Spleen (tissue), 11 donors: ENCODE results near the gene P3H2. TPM values are rescaled to one million over a fixed set of nuclear protein-coding genes. Genes with fewer than 3 reads are reported as not detected.

ENCODE experiments used
- DNase-seq: peaks from one replicate; pipeline ENCODE4 v3.0.0-alpha.2; 2020
- H3K27ac ChIP-seq, 8 donors: fragments of 200-600 bp; sonication (generic) in 7 of 8; 1 replicate in 4 of 8; 2 replicates in 4 of 8; pipeline versions ENCODE4 v1.5.0 to v1.8.0; 2016 to 2021; ENCODE audit warnings: inconsistent platforms in 4 of 8, mild to moderate bottlenecking in 4 of 8, moderate library complexity in 1 of 8
- H3K27me3 ChIP-seq, 7 donors: fragments of 200-600 bp; sonication (generic) in 6 of 7; replicated peaks in 1 of 7; 1 replicate in 4 of 7; 2 replicates in 3 of 7; pipeline versions ENCODE4 v1.5.0 to v1.8.0; 2016 to 2021; ENCODE audit warnings: inconsistent platforms in 3 of 7, mild to moderate bottlenecking in 1 of 7
- H3K36me3 ChIP-seq, 6 donors: fragments of 200-600 bp; sonication (generic) in 5 of 6; 1 replicate in 4 of 6; 2 replicates in 2 of 6; pipeline versions ENCODE4 v1.5.0 to v1.8.0; 2016 to 2021; ENCODE audit warnings: inconsistent platforms in 2 of 6
- H3K4me1 ChIP-seq, 6 donors: fragments of 200-600 bp; sonication (generic) in 5 of 6; 1 replicate in 3 of 6; 2 replicates in 3 of 6; pipeline versions ENCODE4 v1.5.0 to v1.8.0; 2016 to 2021; ENCODE audit warnings: inconsistent platforms in 3 of 6
- H3K4me3 ChIP-seq, 8 donors: fragments of 200-600 bp; sonication (generic) in 7 of 8; 1 replicate in 4 of 8; 2 replicates in 4 of 8; pipeline versions ENCODE4 v1.5.0 to v1.8.0; 2016 to 2021; ENCODE audit warnings: inconsistent platforms in 4 of 8, mild to moderate bottlenecking in 4 of 8, moderate library complexity in 2 of 8
- H3K9me3 ChIP-seq, 8 donors: fragments of 200-600 bp; sonication (generic) in 7 of 8; 1 replicate in 4 of 8; 2 replicates in 4 of 8; pipeline versions ENCODE4 v1.5.0 to v1.8.0; 2016 to 2021; ENCODE audit warnings: inconsistent platforms in 4 of 8
- POLR2A ChIP-seq, 3 donors: fragments of 450-650 bp; IDR thresholded peaks; one replicate each; pipeline ENCODE4 v1.5.1; 2017; ENCODE audit warnings: antibody characterized with exemption in 3 of 3, mild to moderate bottlenecking in 1 of 3
- POLR2AphosphoS5 ChIP-seq, 3 donors: sonication (generic); formaldehyde crosslinking; IDR thresholded peaks; one replicate each; pipeline ENCODE4 v1.5.1; 2017; ENCODE audit warnings: antibody characterized with exemption in 3 of 3
- WGBS, 5 donors: extraction: QIAGEN DNeasy Blood & Tissue Kit in 3 of 5; methylation state at CpG; one replicate each; pipeline versions ENCODE4 v1.1.5 to v1.1.7; 2013 to 2018; 5-methylcytosine and 5-hydroxymethylcytosine counted together
- intact Hi-C: fragments of 100-400 bp; cut with DNase I; formaldehyde crosslinking; loops from one replicate; pipeline ENCODE4 v1.15.0; 2023; ENCODE audit warnings: low total_unique reads
- polyA plus RNA-seq, 3 donors: library from polyadenylated mRNA; stranded (reverse); fragments of 200-250 nt; gene quantifications; one replicate each; pipeline ENCODE4 v1.2.1, GENCODE V29; 2013
- total RNA-seq, 7 donors: library from RNA; depleted of rRNA in 3 of 7; stranded (reverse); fragments of >200 nt in 3 of 7; fragmentation: NEBNext Ultra II Directional in 4 of 7; extraction: Animal tissue kit (Norgen Biotek cat#: 25700) in 4 of 7; gene quantifications; one replicate each; pipeline versions ENCODE4 v1.1.0 to v1.2.1, GENCODE V29; 2016 to 2021
- TF ChIP-seq, protein P1 (sequence below), 11 experiments: fragments of 200-600 bp in 7 of 11; fragments of 450-650 bp in 4 of 11; sonication (generic) in 4 of 11; IDR thresholded peaks in 8 of 11; conservative IDR thresholded peaks in 3 of 11; 1 replicate in 7 of 11; 2 replicates in 4 of 11; pipeline versions ENCODE4 v1.4.0 to v1.8.0; 2016 to 2021; ENCODE audit warnings: antibody characterized with exemption in 11 of 11, inconsistent platforms in 4 of 11, mild to moderate bottlenecking in 1 of 11
- donor health status: healthy with polysubstance abuse.
- donor health status: DM: no; HTN: no; CAD: no; lungs with moderate emphysema.
- donor health status: DM: no; HTN: no; CAD: no.
- donor health status: Bipolar disorder and iron deficiency.
- donor health status: healthy.
- donor health status: DM: no; HTN: no; CAD: no.
- donor health status: DM: yes; HTN: yes; CAD: no.

P3H2 gene
- total and polyA plus RNA-seq, 10 donors, result 7.7 to 155 (median 79.2) TPM

DNA sequence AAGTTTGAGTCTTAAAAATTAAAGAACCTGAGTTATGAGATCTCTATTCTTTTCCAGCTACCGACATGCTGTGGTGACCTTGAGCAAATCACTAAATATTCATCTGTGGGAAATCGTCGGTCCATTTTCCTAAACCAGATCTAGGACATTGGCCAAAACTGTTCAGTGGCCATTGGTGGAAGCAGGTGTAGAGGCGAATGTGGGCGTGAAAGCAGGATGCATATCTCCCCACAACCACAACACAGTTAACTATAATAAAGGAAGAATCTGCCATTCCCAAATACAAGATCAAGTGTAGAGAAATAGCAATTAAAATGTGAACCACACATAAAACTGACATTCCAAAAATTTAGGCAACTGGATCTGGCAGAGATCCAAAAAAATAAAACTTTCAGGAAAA is 129.9 kb downstream of the P3H2 start:
- H3K9me3 ChIP-seq, result no peaks in the 10 kb centered on the region
- H3K4me3 ChIP-seq, result no peak overlapping the region
- no peak for DNase-seq
- 85 to 93% (median 89%) methylated on average over 5 of the region's 5 CpGs for WGBS, 5 donors
- peaks cover 0 to 16% (median 0%) of the 10 kb centered on the region in 6 donors for H3K36me3 ChIP-seq
- intact Hi-C loops, result no loop called here
- no peak overlapping the region for H3K27ac ChIP-seq
- TF ChIP-seq, protein P1, sequence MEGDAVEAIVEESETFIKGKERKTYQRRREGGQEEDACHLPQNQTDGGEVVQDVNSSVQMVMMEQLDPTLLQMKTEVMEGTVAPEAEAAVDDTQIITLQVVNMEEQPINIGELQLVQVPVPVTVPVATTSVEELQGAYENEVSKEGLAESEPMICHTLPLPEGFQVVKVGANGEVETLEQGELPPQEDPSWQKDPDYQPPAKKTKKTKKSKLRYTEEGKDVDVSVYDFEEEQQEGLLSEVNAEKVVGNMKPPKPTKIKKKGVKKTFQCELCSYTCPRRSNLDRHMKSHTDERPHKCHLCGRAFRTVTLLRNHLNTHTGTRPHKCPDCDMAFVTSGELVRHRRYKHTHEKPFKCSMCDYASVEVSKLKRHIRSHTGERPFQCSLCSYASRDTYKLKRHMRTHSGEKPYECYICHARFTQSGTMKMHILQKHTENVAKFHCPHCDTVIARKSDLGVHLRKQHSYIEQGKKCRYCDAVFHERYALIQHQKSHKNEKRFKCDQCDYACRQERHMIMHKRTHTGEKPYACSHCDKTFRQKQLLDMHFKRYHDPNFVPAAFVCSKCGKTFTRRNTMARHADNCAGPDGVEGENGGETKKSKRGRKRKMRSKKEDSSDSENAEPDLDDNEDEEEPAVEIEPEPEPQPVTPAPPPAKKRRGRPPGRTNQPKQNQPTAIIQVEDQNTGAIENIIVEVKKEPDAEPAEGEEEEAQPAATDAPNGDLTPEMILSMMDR (IDR thresholded peaks at IDR 0.05 in 8 of 11, conservative IDR thresholded peaks at IDR 0.05 in 3 of 11), result no peak
- TF ChIP-seq POLR2A (IDR thresholded peaks at IDR 0.05) (no peak), POLR2AphosphoS5 (IDR thresholded peaks at IDR 0.05) (no peak)
- peaks cover 0 to 4% (median 0%) of the 10 kb centered on the region in 7 donors for H3K27me3 ChIP-seq
- H3K4me1 ChIP-seq, result no peaks in the 10 kb centered on the region

DNA sequence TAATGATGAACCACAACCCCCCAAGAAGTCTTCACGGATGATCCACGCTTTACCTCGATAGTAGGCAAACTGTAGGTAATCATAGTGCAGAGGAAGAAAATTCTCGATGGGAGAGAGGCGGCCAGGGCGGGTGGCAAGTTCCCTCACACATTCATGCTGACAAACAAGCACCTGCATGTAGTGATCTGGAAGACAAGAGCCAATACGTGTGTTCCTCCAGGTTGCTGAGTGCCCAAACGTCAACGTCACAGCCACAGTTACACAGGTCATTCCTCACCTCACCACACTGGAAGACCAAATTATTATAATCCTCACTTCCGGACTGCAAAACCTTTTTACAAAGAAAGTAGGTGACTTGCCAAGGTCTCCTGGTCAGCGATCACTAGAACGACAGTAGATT is 131.8 kb downstream of the P3H2 start:
- H3K9me3 ChIP-seq, result no peaks in the 10 kb centered on the region
- TF ChIP-seq POLR2A (IDR thresholded peaks at IDR 0.05) (no peak), POLR2AphosphoS5 (IDR thresholded peaks at IDR 0.05) (no peak)
- TF ChIP-seq, protein P1 (IDR thresholded peaks at IDR 0.05 in 8 of 11, conservative IDR thresholded peaks at IDR 0.05 in 3 of 11), result no peak
- intact Hi-C loops, result no loop called here
- peaks cover 0 to 16% (median 0%) of the 10 kb centered on the region in 6 donors for H3K36me3 ChIP-seq
- no peak overlapping the region for H3K27ac ChIP-seq
- H3K4me1 ChIP-seq, result no peaks in the 10 kb centered on the region
- WGBS, 5 donors, result 87 to 96% (median 91%) methylated on average over 12 of the region's 12 CpGs
- no peak overlapping the region for H3K4me3 ChIP-seq
- peaks cover 0 to 4% (median 0%) of the 10 kb centered on the region in 7 donors for H3K27me3 ChIP-seq
- DNase-seq, result no peak

DNA sequence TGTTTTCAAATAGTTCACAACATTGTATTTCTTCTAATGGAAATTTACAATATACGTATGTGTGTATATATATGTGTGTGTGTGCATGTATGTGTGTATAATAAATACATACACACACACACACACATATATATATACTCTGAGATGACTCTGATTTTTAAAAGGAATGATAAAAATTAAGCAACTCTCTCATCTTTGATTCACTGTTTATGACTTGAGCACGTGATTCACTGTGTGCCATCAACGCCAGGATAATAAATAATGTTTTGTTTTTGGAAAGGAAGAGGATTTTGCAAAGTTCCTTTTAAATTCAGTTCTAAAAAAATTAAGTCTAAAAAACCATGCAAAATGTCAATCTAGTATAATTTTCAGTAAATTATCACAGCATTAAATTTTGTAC is 132.4 kb downstream of the P3H2 start:
- TF ChIP-seq, protein P1 (IDR thresholded peaks at IDR 0.05 in 8 of 11, conservative IDR thresholded peaks at IDR 0.05 in 3 of 11), result no peak
- no peak for TF ChIP-seq POLR2A (IDR thresholded peaks at IDR 0.05)
- TF ChIP-seq POLR2AphosphoS5 (IDR thresholded peaks at IDR 0.05), result no peak
- H3K4me3 ChIP-seq, result no peak overlapping the region
- WGBS, 5 donors, result 56 to 81% (median 66%) methylated on average over 3 of the region's 3 CpGs

DNA sequence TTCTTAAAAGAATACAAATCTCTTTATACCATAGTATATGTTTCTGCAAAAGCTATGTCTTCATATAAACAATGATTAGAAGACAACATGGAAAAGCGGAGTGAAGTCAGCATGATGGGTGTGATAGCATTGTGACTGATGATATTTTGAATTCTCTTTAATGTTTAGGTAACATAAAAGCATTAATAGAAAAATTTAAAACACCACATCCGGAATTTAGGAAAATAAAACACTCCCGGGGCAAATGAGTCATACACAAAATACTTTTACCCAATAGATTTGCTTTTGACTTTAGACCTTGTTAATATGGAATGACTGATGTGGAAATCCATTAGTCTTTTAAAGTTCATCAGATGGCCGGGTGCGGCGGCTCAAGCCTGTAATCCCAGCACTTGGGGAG is 134.7 kb downstream of the P3H2 start:
- Histone ChIP-seq H3K36me3 (peaks cover 0 to 16% (median 0%) of the 10 kb centered on the region in 6 donors), H3K27me3 (peaks cover 0 to 4% (median 0%) of the 10 kb centered on the region in 7 donors), H3K9me3 (no peaks in the 10 kb centered on the region), H3K27ac (no peak overlapping the region), H3K4me3 (no peak overlapping the region), H3K4me1 (peaks cover 0 to 19% (median 11%) of the 10 kb centered on the region in 6 donors)
- 88 to 94% (median 93%) methylated on average over 6 of the region's 6 CpGs for WGBS, 5 donors
- no peak for TF ChIP-seq POLR2AphosphoS5 (IDR thresholded peaks at IDR 0.05)
- intact Hi-C loops, result no loop called here
- no peak for DNase-seq

More for the DNA sequence above, 132.4 kb downstream of the P3H2 start:
- Histone ChIP-seq H3K9me3 (no peaks in the 10 kb centered on the region), H3K36me3 (peaks cover 0 to 16% (median 0%) of the 10 kb centered on the region in 6 donors), H3K27me3 (peaks cover 0 to 4% (median 0%) of the 10 kb centered on the region in 7 donors), H3K27ac (no peak overlapping the region), H3K4me1 (no peaks in the 10 kb centered on the region)
- intact Hi-C loops, result no loop called here
- DNase-seq, result no peak
